Measurements from ENCODE around the gene SPDYE6. TPM values are rescaled to one million over a fixed set of nuclear protein-coding genes. Genes with fewer than 3 reads are reported as not detected.

SPDYE6 gene
- polyA plus RNA-seq, 1 donor from 2014 or later, result not detected

DNA sequence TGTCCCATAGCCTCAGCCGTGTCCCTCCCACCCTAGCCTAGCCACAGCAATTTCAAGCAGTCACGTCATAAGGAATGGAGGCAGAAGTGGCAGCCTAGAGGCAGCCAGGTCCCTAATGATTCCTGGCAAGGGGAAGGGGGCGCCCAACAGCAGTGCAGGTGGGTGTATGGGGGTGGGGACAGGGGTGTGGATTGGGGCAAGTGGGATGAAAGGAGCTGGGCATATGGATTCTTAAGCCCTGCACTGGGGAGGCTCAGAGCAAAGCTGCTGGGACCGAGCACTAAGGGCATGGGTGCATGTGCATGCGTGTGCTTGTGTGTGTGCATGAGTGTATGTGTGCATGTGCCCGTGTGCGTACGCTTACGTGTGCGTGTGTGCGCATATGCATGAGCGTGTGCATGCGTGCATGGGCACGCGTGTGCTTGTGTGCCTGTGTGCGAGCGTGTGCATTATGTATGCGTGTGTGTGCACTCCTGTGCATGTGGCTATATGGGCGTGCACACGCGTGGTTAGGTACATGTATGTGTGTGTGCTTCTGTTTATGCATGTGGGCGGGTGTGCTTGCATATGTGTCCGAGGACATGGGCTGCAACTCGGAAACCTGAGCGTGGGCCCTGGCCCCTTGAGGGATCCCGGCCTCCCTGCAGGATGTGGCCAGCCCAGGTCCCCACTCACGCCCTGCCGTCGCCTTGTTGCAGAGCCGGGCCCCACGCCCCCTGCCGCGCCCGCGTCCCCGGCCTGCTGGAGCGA is 35.5 kb downstream of the SPDYE6 start:
- Histone ChIP-seq H3K9me3 (ENCODE audit: low read length) (no peaks in the 10 kb centered on the region), H3K27me3 (ENCODE audit: insufficient read depth, low read depth, low read length) (no peaks in the 10 kb centered on the region), H3K4me2 (ENCODE audit: low read length) (no peak overlapping the region), H4K20me1 (ENCODE audit: insufficient read depth) (no peaks in the 10 kb centered on the region), H3K4me3 (ENCODE audit: low read length) (no peak overlapping the region), H2AFZ (ENCODE audit: low read depth, low read length) (no peak overlapping the region), H3F3A (ENCODE audit: insufficient read depth, low read length, poor library complexity, severe bottlenecking) (no peaks in the 10 kb centered on the region), H3K36me3 (ENCODE audit: insufficient read depth, low read length) (no peaks in the 10 kb centered on the region), H3K79me2 (replicated peaks; ENCODE audit: insufficient read depth, low read length) (no peaks in the 10 kb centered on the region), H3K9ac (ENCODE audit: low read length) (no peak overlapping the region), H3K9me2 (ENCODE audit: insufficient read depth, low read length) (no peaks in the 10 kb centered on the region), H3K27ac (ENCODE audit: low read length) (no peak overlapping the region)
- no peak for TF ChIP-seq RAD21 (conservative IDR thresholded peaks at IDR 0.05)
- TF ChIP-seq, protein P1, sequence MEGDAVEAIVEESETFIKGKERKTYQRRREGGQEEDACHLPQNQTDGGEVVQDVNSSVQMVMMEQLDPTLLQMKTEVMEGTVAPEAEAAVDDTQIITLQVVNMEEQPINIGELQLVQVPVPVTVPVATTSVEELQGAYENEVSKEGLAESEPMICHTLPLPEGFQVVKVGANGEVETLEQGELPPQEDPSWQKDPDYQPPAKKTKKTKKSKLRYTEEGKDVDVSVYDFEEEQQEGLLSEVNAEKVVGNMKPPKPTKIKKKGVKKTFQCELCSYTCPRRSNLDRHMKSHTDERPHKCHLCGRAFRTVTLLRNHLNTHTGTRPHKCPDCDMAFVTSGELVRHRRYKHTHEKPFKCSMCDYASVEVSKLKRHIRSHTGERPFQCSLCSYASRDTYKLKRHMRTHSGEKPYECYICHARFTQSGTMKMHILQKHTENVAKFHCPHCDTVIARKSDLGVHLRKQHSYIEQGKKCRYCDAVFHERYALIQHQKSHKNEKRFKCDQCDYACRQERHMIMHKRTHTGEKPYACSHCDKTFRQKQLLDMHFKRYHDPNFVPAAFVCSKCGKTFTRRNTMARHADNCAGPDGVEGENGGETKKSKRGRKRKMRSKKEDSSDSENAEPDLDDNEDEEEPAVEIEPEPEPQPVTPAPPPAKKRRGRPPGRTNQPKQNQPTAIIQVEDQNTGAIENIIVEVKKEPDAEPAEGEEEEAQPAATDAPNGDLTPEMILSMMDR (IDR thresholded peaks at IDR 0.05; ENCODE audit: poor library complexity, severe bottlenecking), result no peak
- no peak for TF ChIP-seq SMC3 (conservative IDR thresholded peaks at IDR 0.05; ENCODE audit: poor library complexity)
- no peak for TF ChIP-seq TAF1 (IDR thresholded peaks at IDR 0.05; ENCODE audit: low read depth)
- no peak for TF ChIP-seq EP300 (conservative IDR thresholded peaks at IDR 0.05; ENCODE audit: poor library complexity, severe bottlenecking)
- TF ChIP-seq, protein P2, sequence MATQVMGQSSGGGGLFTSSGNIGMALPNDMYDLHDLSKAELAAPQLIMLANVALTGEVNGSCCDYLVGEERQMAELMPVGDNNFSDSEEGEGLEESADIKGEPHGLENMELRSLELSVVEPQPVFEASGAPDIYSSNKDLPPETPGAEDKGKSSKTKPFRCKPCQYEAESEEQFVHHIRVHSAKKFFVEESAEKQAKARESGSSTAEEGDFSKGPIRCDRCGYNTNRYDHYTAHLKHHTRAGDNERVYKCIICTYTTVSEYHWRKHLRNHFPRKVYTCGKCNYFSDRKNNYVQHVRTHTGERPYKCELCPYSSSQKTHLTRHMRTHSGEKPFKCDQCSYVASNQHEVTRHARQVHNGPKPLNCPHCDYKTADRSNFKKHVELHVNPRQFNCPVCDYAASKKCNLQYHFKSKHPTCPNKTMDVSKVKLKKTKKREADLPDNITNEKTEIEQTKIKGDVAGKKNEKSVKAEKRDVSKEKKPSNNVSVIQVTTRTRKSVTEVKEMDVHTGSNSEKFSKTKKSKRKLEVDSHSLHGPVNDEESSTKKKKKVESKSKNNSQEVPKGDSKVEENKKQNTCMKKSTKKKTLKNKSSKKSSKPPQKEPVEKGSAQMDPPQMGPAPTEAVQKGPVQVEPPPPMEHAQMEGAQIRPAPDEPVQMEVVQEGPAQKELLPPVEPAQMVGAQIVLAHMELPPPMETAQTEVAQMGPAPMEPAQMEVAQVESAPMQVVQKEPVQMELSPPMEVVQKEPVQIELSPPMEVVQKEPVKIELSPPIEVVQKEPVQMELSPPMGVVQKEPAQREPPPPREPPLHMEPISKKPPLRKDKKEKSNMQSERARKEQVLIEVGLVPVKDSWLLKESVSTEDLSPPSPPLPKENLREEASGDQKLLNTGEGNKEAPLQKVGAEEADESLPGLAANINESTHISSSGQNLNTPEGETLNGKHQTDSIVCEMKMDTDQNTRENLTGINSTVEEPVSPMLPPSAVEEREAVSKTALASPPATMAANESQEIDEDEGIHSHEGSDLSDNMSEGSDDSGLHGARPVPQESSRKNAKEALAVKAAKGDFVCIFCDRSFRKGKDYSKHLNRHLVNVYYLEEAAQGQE (IDR thresholded peaks at IDR 0.05; ENCODE audit: borderline replicate concordance), result no peak
- TF ChIP-seq MXI1 (conservative IDR thresholded peaks at IDR 0.05; ENCODE audit: poor library complexity, severe bottlenecking), result no peak
- TF ChIP-seq POLR2AphosphoS5 (IDR thresholded peaks at IDR 0.05), result no peak
- no peak for TF ChIP-seq EZH2 (IDR thresholded peaks at IDR 0.05; ENCODE audit: borderline replicate concordance, insufficient read depth, low read length, poor library complexity, severe bottlenecking)

DNA sequence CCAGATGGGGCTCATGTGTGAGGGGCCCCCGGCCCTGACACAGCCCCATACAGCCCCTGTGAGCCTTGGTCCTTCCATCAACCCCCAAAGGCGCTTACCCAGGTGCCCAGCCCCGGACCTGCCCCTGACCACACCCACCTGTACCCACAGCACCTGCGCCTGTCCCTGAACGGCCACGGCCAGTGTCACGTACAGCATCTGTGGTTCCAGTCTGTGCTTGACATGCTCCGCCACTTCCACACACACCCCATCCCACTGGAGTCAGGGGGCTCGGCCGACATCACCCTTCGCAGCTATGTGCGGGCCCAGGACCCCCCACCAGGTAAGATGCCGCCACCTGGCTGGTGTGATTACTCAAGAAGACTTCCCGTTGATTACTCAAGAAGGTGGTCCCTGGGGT is 36.1 kb downstream of the SPDYE6 start:
- H3K9me3 ChIP-seq (ENCODE audit: low read length), result no peaks in the 10 kb centered on the region
- no peak overlapping the region for H3K4me3 ChIP-seq (ENCODE audit: low read length)
- TF ChIP-seq EZH2 (IDR thresholded peaks at IDR 0.05; ENCODE audit: borderline replicate concordance, insufficient read depth, low read length, poor library complexity, severe bottlenecking) (no peak), MXI1 (conservative IDR thresholded peaks at IDR 0.05; ENCODE audit: poor library complexity, severe bottlenecking) (no peak), POLR2AphosphoS5 (IDR thresholded peaks at IDR 0.05) (no peak), SMC3 (conservative IDR thresholded peaks at IDR 0.05; ENCODE audit: poor library complexity) (no peak), RAD21 (conservative IDR thresholded peaks at IDR 0.05) (no peak), TAF1 (IDR thresholded peaks at IDR 0.05; ENCODE audit: low read depth) (no peak), EP300 (conservative IDR thresholded peaks at IDR 0.05; ENCODE audit: poor library complexity, severe bottlenecking) (no peak)
- TF ChIP-seq, protein P2 (IDR thresholded peaks at IDR 0.05; ENCODE audit: borderline replicate concordance), result no peak
- TF ChIP-seq, protein P1 (IDR thresholded peaks at IDR 0.05; ENCODE audit: poor library complexity, severe bottlenecking), result no peak
- no peaks in the 10 kb centered on the region for H3F3A ChIP-seq (ENCODE audit: insufficient read depth, low read length, poor library complexity, severe bottlenecking)
- H2AFZ ChIP-seq (ENCODE audit: low read depth, low read length), result no peak overlapping the region
- H3K4me2 ChIP-seq (ENCODE audit: low read length), result no peak overlapping the region
- no peak overlapping the region for H3K27ac ChIP-seq (ENCODE audit: low read length)
- H3K79me2 ChIP-seq (replicated peaks; ENCODE audit: insufficient read depth, low read length), result no peaks in the 10 kb centered on the region
- H3K9ac ChIP-seq (ENCODE audit: low read length), result no peak overlapping the region
- H3K27me3 ChIP-seq (ENCODE audit: insufficient read depth, low read depth, low read length), result no peaks in the 10 kb centered on the region
- no peaks in the 10 kb centered on the region for H4K20me1 ChIP-seq (ENCODE audit: insufficient read depth)
- no peaks in the 10 kb centered on the region for H3K9me2 ChIP-seq (ENCODE audit: insufficient read depth, low read length)
- H3K36me3 ChIP-seq (ENCODE audit: insufficient read depth, low read length), result no peaks in the 10 kb centered on the region

Data from neural cell (in vitro differentiated cells).